Type B pancreatic cell (in vitro differentiated cells): ENCODE results near the gene GANAB. TPM values are rescaled to one million over a fixed set of nuclear protein-coding genes. Genes with fewer than 3 reads are reported as not detected.
A peak's percentile ranks its signal among the peaks of the same experiment; 100 is the strongest.

Experiments used
- DNase-seq: peaks from one replicate; pipeline ENCODE4 v3.0.0; 2021; ENCODE audit warnings: mixed read lengths; ENCODE audit not compliant: unreplicated experiment; ENCODE audit errors: extremely low spot score
- H3K27ac Mint-ChIP-seq: 2 replicates; pipeline ENCODE4 v1.8.0; 2021; ENCODE audit warnings: mild to moderate bottlenecking, mixed read lengths
- H3K27me3 Mint-ChIP-seq: 2 replicates; pipeline ENCODE4 v1.8.0; 2021; ENCODE audit warnings: mixed read lengths
- H3K36me3 Mint-ChIP-seq: 2 replicates; pipeline ENCODE4 v1.8.0; 2021; ENCODE audit warnings: mixed read lengths
- H3K4me1 Mint-ChIP-seq: one replicate; pipeline ENCODE4 v1.8.0; 2021; ENCODE audit warnings: mixed read lengths; ENCODE audit not compliant: unreplicated experiment
- H3K4me3 Mint-ChIP-seq: 2 replicates; pipeline ENCODE4 v1.8.0; 2021; ENCODE audit warnings: mild to moderate bottlenecking, mixed read lengths
- H3K9me3 Mint-ChIP-seq: 2 replicates; pipeline ENCODE4 v1.8.0; 2021; ENCODE audit warnings: mixed read lengths
- CTCF ChIP-seq: fragments of 200-600 bp; sonication (generic); conservative IDR thresholded peaks from 2 replicates; pipeline ENCODE4 v1.5.0; 2021; ENCODE audit warnings: antibody characterized with exemption, mild to moderate bottlenecking
- total RNA-seq: library from RNA; stranded (reverse); gene quantifications from 2 replicates; pipeline ENCODE4 v1.2.1, GENCODE V29; 2021; ENCODE audit warnings: low replicate concordance

Gene GANAB
- total RNA-seq, 1 donor from 2014 or later: 372 TPM

GRCh38 chr11:62579252-62579651 lies 67.2 kb downstream of the GANAB start:
- Mint-ChIP-seq H3K4me3 (no peak overlapping the region), H3K4me1 (peaks cover 10% of the 10 kb centered on the region)
- DNase-seq: no peak

GRCh38 chr11:62578541-62578940 lies 67.9 kb downstream of the GANAB start:
- TF ChIP-seq CTCF: no peak
- Mint-ChIP-seq H3K36me3 (peaks cover 6% of the 10 kb centered on the region), H3K4me1 (peaks cover 10% of the 10 kb centered on the region), H3K9me3 (no peaks in the 10 kb centered on the region), H3K27ac (no peak overlapping the region), H3K4me3 (no peak overlapping the region), H3K27me3 (no peaks in the 10 kb centered on the region)
- no peak for DNase-seq

More at GRCh38 chr11:62579252-62579651, 67.2 kb downstream of the GANAB start:
- Mint-ChIP-seq H3K36me3 (peaks cover 9% of the 10 kb centered on the region), H3K9me3 (no peaks in the 10 kb centered on the region), H3K27me3 (no peaks in the 10 kb centered on the region), H3K27ac (no peak overlapping the region)
- TF ChIP-seq CTCF: no peak

- Mint-ChIP-seq H3K36me3 (peaks cover 15% of the 10 kb centered on the region), H3K27ac (no peak overlapping the region), H3K4me3 (no peak overlapping the region), H3K27me3 (no peaks in the 10 kb centered on the region), H3K9me3 (no peaks in the 10 kb centered on the region), H3K4me1 (peaks cover 20% of the 10 kb centered on the region)
- DNase-seq: no peak
- TF ChIP-seq CTCF: no peak
These were observed 69.2 kb downstream of the GANAB start for GRCh38 chr11:62577046-62577714.

GRCh38 chr11:62575837-62576236 lies 70.6 kb downstream of the GANAB start:
- Mint-ChIP-seq H3K27ac (peak overlapping the region; percentile 74), H3K4me3 (peak overlapping the region; percentile 98), H3K4me1 (peaks cover 28% of the 10 kb centered on the region), H3K27me3 (no peaks in the 10 kb centered on the region), H3K9me3 (no peaks in the 10 kb centered on the region), H3K36me3 (peaks cover 28% of the 10 kb centered on the region)
- TF ChIP-seq CTCF: no peak
- DNase-seq: no peak

GRCh38 chr11:62575156-62575555 lies 71.3 kb downstream of the GANAB start:
- Mint-ChIP-seq H3K27me3 (no peaks in the 10 kb centered on the region), H3K9me3 (no peaks in the 10 kb centered on the region), H3K4me3 (peak overlapping the region; percentile 98), H3K36me3 (peaks cover 32% of the 10 kb centered on the region), H3K27ac (peak overlapping the region; percentile 99), H3K4me1 (peaks cover 31% of the 10 kb centered on the region)
- DNase-seq: no peak
- no peak for TF ChIP-seq CTCF

Other genes with a start within 250 kb of the GANAB start
- gene SCGB1A1, start 227.6 kb downstream of the GANAB start, total RNA-seq: not detected in 2 replicates
- 302 and 656 TPM in 2 replicates for gene AHNAK, start 99.8 kb downstream of the GANAB start, total RNA-seq
- gene EEF1G, start 72.7 kb downstream of the GANAB start, total RNA-seq: 1,846 and 2,051 TPM in 2 replicates
- 15.0 and 22.1 TPM in 2 replicates for gene TUT1, start 55.1 kb downstream of the GANAB start, total RNA-seq
- 148 and 152 TPM in 2 replicates for gene MTA2, start 44.7 kb downstream of the GANAB start, total RNA-seq
- 46.0 and 76.0 TPM in 2 replicates for gene EML3, start 33.8 kb downstream of the GANAB start, total RNA-seq
- 1.4 and 1.8 TPM in 2 replicates for gene ROM1, start 33.4 kb downstream of the GANAB start, total RNA-seq
- gene B3GAT3, start 24.6 kb downstream of the GANAB start, total RNA-seq: 43.4 and 50.0 TPM in 2 replicates
- gene INTS5, start 6.7 kb upstream of the GANAB start, total RNA-seq: 26.5 and 28.3 TPM in 2 replicates
- 69.1 and 69.2 TPM in 2 replicates for gene C11orf98, start 18.6 kb upstream of the GANAB start, total RNA-seq
- gene CSKMT, start 18.7 kb upstream of the GANAB start, total RNA-seq: 17.7 and 28.0 TPM in 2 replicates
- gene UQCC3, start 25.1 kb upstream of the GANAB start, total RNA-seq: 11.2 and 11.7 TPM in 2 replicates
- 6.1 and 8.1 TPM in 2 replicates for gene LBHD1, start 25.7 kb upstream of the GANAB start, total RNA-seq
- gene UBXN1, start 32.5 kb upstream of the GANAB start, total RNA-seq: 76.5 and 113 TPM in 2 replicates
- 0.21 and 1.0 TPM in 2 replicates for gene LRRN4CL, start 42.9 kb upstream of the GANAB start, total RNA-seq
- 93.5 and 94.6 TPM in 2 replicates for gene BSCL2, start 60.8 kb upstream of the GANAB start, total RNA-seq
- gene GNG3, start 61.1 kb upstream of the GANAB start, total RNA-seq: 0.88 and 4.7 TPM in 2 replicates
- gene HNRNPUL2, start 80.8 kb upstream of the GANAB start, total RNA-seq: 44.8 and 63.7 TPM in 2 replicates
- 34.1 and 39.0 TPM in 2 replicates for gene TTC9C, start 81.9 kb upstream of the GANAB start, total RNA-seq
- gene ZBTB3, start 107.5 kb upstream of the GANAB start, total RNA-seq: 6.3 and 10.1 TPM in 2 replicates
- 68.8 and 98.7 TPM in 2 replicates for gene POLR2G, start 115.0 kb upstream of the GANAB start, total RNA-seq
- 23.8 and 37.6 TPM in 2 replicates for gene TAF6L, start 124.8 kb upstream of the GANAB start, total RNA-seq
- 41.1 and 53.1 TPM in 2 replicates for gene TMEM179B, start 140.8 kb upstream of the GANAB start, total RNA-seq
- gene TMEM223, start 145.4 kb upstream of the GANAB start, total RNA-seq: 21.9 and 23.3 TPM in 2 replicates
- 111 TPM in 2 replicates for gene NXF1, start 158.8 kb upstream of the GANAB start, total RNA-seq
- 42.4 and 51.7 TPM in 2 replicates for gene STX5, start 185.4 kb upstream of the GANAB start, total RNA-seq
- not detected in 2 replicates for gene TEX54, start 186.2 kb upstream of the GANAB start, total RNA-seq
- 47.6 and 58.3 TPM in 2 replicates for gene WDR74, start 193.0 kb upstream of the GANAB start, total RNA-seq
- 190 and 287 TPM in 2 replicates for gene SLC3A2, start 234.3 kb upstream of the GANAB start, total RNA-seq